Urinary bladder (tissue), 4 donors: Measurements from ENCODE around the gene MFSD6. TPM values are rescaled to one million over a fixed set of nuclear protein-coding genes. Genes with fewer than 3 reads are reported as not detected.

ENCODE experiments used
- DNase-seq: peaks from one replicate; pipeline ENCODE4 v3.0.0-alpha.2; 2015; ENCODE audit errors: extremely low spot score
- H3K27ac ChIP-seq: one replicate; pipeline ENCODE4 v1.5.1; 2013; ENCODE audit warnings: low read depth, mild to moderate bottlenecking, moderate library complexity
- H3K36me3 ChIP-seq: one replicate; pipeline ENCODE4 v1.6.1; 2013; ENCODE audit warnings: mild to moderate bottlenecking, moderate library complexity; ENCODE audit not compliant: insufficient read depth
- H3K4me1 ChIP-seq: one replicate; pipeline ENCODE4 v1.6.1; 2013; ENCODE audit warnings: mild to moderate bottlenecking, moderate library complexity; ENCODE audit not compliant: insufficient read depth
- H3K4me3 ChIP-seq: one replicate; pipeline ENCODE4 v1.5.1; 2013; ENCODE audit warnings: low read depth, low read length
- WGBS: extraction: QIAGEN DNeasy Blood & Tissue Kit; methylation state at CpG from one replicate; pipeline ENCODE4 v1.1.7; 2013; 5-methylcytosine and 5-hydroxymethylcytosine counted together
- polyA plus RNA-seq: library from polyadenylated mRNA; stranded (reverse); fragments of 200-250 nt; gene quantifications from one replicate; pipeline ENCODE4 v1.2.3, GENCODE V29; 2013
- total RNA-seq: library from RNA; depleted of rRNA; stranded (reverse); fragments of >200 nt; gene quantifications from one replicate; pipeline ENCODE4 v1.2.3, GENCODE V29; 2014
- donor health status: healthy with polysubstance abuse.
- donor health status: healthy.

The MFSD6 gene
- total and polyA plus RNA-seq, 2 donors, result 16.3 to 19.3 TPM

DNA sequence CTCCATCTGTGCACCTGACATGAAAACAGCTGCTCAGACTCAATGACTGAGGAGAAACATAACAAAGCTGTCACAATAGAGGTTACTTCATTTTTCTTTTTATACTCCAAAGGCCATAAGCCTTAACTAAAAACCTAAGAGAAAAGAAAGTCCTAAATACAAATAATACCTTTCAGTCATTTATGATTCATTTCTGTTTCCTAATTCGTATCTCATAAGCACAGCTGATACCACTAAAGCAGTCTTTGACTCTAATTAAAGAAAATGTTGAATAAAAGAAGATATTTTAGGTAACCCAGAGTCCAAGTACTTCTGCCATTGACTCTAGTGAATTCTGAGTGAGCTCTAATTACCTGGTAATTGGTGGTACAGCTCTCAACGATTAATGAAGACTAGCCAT is 105.7 kb downstream of the MFSD6 start:
- H3K36me3 ChIP-seq, result peaks cover 1% of the 10 kb centered on the region
- no peak overlapping the region for H3K4me3 ChIP-seq
- WGBS, result 92% methylated on average over 2 of the region's 2 CpGs
- DNase-seq, result no peak
- H3K27ac ChIP-seq, result no peak overlapping the region
- H3K4me1 ChIP-seq, result no peaks in the 10 kb centered on the region

DNA sequence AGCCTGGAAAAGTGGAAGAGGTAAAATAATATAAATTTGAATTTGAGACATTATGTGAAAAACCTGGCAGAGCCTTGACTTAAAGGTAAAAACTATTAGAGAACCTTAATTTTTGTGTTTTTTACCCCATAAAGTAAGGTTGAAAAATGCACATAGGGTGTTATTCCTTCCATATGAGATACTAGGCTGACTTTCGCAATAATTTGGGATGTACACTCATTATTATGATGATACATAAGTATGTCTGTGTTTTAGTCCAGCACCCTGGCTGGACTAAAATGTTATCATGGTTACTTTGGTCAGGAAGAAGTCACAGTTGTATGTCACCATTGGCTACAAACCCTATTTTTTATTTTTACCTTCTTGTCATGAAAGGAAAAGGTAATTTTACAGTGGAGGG is 106.5 kb downstream of the MFSD6 start:
- Histone ChIP-seq H3K36me3 (peaks cover 1% of the 10 kb centered on the region), H3K4me3 (no peak overlapping the region), H3K27ac (no peak overlapping the region), H3K4me1 (no peaks in the 10 kb centered on the region)
- WGBS, result 100% methylated on average over 1 of the region's 1 CpG
- DNase-seq, result no peak

DNA sequence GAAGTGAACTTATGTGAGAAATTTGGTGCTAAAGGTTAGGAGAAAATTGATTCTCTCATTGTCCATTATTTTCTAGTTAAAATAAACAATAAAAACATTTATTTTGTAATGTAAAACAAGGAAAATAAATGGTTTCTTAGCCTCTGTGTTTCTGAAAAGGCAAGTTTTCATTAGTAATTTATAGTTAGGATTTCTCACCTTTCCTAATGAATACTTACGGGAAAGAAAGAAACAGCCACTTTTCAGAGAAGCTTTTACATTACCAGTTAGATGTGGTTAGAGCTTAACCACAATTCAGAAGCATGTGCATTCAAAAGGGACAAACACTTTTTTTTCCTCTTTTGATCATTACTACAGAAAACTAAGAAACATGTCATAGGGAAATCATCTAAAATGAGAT is 107.5 kb downstream of the MFSD6 start:
- WGBS, result 92% methylated on average over 1 of the region's 1 CpG
- DNase-seq, result no peak
- H3K4me1 ChIP-seq, result no peaks in the 10 kb centered on the region
- peaks cover 1% of the 10 kb centered on the region for H3K36me3 ChIP-seq
- H3K27ac ChIP-seq, result no peak overlapping the region
- no peak overlapping the region for H3K4me3 ChIP-seq

DNA sequence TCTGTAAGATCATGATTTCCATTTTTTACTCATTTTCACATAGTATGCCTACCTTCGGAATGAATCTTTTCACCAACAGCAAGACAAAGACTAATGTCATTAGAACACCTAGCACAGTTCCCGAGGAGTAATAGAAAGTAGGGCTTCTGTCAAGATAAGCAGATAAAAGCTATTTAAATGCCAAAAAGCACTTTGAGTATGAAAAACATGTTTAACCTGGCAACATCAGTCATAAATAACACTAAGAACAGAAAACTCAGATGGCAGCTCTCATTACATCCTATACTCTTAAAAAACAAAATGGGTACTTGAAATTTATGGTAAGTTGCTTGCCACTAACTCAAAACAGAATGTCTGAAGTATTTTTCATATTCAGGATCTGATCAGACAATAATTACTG is 109.3 kb downstream of the MFSD6 start:
- no peak overlapping the region for H3K27ac ChIP-seq
- DNase-seq, result no peak
- H3K4me3 ChIP-seq, result no peak overlapping the region
- peaks cover 1% of the 10 kb centered on the region for H3K36me3 ChIP-seq
- 90% methylated on average over 2 of the region's 2 CpGs for WGBS
- H3K4me1 ChIP-seq, result no peaks in the 10 kb centered on the region

DNA sequence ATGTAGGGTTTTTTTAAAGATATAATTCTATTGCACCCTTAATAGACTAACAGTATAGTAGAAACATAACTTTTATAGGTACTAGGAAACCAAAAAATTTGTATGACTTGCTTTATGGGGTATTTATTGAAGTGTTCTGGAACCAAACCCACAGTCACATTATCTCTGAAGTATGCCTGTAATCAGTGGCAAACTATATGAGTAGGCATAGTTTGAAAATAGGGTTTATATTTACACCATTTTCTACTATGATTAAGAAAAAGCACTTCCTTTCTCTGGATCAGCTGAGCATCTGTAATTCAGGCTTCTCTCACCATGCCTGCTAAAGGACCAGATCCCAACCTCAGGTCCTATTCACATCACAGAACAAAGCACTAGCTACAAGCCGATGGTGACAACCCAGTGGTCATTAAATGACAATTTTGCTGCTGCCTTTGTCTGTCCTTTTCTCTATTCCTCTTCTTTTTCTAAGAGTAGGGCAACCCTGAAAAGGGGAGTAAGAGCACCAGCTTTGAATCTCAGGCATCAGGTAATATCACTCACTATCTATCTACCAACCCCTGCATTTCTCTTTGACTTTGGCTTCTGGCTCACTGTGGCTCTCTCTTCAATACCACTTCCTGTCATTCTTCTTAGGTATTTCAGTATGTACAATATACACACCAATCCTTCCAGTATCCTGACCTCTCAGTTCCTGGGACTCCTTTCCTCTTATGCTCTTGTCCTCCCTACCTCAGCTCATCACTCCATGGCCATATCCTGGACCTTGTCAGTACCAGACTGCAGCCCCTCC is 112.0 kb downstream of the MFSD6 start:
- no peaks in the 10 kb centered on the region for H3K4me1 ChIP-seq
- no peak overlapping the region for H3K27ac ChIP-seq
- no peaks in the 10 kb centered on the region for H3K36me3 ChIP-seq
- no peak overlapping the region for H3K4me3 ChIP-seq
- 92% methylated on average over 1 of the region's 1 CpG for WGBS
- DNase-seq, result no peak

DNA sequence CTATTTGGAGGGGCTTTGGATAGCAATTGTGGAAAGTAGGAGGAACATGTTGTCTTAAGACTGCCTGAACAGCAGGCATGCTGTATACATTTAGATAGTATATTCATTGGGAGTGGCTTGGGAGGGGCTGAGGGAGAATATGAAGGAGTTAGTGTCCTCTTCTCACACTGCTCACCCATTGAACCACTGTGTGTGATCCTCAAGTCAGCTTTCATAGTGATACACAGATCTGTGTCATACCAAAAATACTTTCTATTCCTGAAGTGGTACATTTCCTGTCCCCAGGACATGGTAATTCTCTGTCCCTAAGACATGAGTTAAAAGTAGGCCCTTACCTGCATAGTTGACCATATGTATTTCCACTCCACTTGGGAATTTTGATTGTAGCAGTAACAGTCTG is 116.8 kb downstream of the MFSD6 start:
- Histone ChIP-seq H3K27ac (no peak overlapping the region), H3K36me3 (no peaks in the 10 kb centered on the region), H3K4me3 (no peak overlapping the region), H3K4me1 (no peaks in the 10 kb centered on the region)
- no peak for DNase-seq

DNA sequence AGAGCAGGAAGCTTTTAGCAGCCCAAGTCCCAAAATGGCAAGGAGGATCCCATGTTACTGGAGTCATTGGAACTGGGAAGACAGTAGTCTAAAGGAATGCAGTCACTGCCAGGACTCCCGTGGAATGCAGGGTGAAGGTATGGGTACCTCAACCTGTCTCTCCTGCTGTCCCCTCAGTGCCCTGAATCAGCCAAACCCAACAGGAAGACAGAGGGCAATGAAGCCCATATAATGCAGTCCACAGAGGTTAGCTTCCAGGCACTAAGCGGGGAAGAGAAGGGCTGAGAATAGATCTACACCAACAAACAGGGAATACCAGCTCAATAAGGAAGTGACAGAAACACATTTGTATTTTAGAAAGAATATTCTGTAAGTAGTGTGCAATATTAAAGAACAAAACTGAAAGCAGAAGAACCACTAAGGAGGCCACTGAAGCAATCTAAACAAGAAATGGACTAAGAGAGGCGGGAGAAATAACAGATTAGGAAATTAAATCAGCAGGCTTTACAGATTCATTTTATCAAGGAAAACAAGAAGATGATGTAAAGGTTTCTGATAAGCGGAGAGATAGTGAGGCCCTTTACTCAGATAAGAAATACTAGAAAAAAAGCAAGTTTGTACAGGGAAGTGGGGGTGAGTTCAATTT is 118.1 kb downstream of the MFSD6 start:
- Histone ChIP-seq H3K4me1 (no peaks in the 10 kb centered on the region), H3K27ac (no peak overlapping the region), H3K4me3 (no peak overlapping the region), H3K36me3 (no peaks in the 10 kb centered on the region)
- WGBS, result 90% methylated on average over 4 of the region's 4 CpGs
- no peak for DNase-seq

DNA sequence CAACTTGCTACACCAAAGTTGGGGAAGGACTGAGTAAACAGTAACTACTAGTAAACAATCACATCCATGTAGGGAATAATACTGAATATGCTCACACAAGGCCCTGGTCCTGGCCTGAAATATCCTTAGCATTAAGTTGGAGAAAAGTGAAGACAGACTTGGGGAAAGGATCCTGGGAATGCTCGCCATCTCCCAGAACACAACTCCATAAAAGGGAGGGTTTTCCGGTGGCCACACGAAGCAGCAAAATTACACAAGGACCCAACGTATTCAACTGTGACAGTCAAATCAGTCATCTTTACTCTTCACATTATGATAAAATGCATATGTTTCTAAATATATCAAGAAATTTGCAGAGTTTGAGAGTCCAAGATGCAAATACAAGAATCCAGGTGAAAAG is 119.1 kb downstream of the MFSD6 start:
- Histone ChIP-seq H3K4me3 (no peak overlapping the region), H3K4me1 (no peaks in the 10 kb centered on the region), H3K36me3 (no peaks in the 10 kb centered on the region), H3K27ac (no peak overlapping the region)
- DNase-seq, result no peak
- WGBS, result 95% methylated on average over 4 of the region's 4 CpGs

DNA sequence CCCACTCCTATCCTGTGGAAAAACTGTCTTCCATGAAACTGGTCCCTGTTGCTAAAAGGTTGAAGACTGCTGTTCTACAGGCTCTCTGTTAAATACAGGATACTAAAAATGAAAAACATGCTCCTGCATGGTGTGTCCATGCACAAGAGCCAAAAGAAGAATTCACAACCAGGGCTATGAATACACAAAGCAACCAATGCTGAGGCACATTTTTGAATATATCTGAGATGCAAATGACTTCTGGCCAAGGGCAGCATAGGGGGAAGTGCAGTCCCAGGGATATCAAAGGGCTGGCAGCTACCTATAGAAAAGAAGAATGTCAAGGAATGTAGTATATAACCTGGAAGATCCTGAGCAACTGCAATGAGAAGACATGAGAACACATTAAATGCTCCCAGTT is 119.8 kb downstream of the MFSD6 start:
- H3K27ac ChIP-seq, result no peak overlapping the region

DNA sequence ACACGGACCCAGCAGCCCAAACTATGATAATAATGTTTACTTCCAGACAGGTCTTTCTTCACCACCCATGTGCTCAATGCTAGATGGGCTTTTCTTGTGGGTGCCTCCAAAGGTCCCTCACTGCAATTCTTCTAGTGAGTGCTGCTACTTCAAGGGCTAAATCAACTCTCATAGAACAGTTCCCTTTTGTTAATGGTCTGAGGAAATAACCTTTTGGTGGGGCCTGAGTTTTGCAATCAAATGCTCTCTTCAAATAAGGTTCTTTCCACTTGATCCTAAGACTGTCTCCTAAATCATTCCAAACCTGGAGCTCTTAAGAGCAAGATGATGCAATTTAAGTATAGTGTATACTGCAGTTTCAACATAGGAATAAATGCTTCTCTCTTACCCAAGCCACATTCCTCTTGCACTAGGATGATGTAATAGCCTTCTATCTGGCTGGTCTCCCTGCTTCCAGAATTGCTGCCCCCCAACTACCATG is 120.4 kb downstream of the MFSD6 start:
- H3K27ac ChIP-seq, result no peak overlapping the region
- DNase-seq, result no peak
- no peaks in the 10 kb centered on the region for H3K36me3 ChIP-seq
- WGBS, result 82% methylated on average over 1 of the region's 1 CpG
- H3K4me3 ChIP-seq, result no peak overlapping the region
- H3K4me1 ChIP-seq, result no peaks in the 10 kb centered on the region

More for the DNA sequence above, 119.8 kb downstream of the MFSD6 start:
- Histone ChIP-seq H3K36me3 (no peaks in the 10 kb centered on the region), H3K4me1 (no peaks in the 10 kb centered on the region), H3K4me3 (no peak overlapping the region)
- no peak for DNase-seq

DNA sequence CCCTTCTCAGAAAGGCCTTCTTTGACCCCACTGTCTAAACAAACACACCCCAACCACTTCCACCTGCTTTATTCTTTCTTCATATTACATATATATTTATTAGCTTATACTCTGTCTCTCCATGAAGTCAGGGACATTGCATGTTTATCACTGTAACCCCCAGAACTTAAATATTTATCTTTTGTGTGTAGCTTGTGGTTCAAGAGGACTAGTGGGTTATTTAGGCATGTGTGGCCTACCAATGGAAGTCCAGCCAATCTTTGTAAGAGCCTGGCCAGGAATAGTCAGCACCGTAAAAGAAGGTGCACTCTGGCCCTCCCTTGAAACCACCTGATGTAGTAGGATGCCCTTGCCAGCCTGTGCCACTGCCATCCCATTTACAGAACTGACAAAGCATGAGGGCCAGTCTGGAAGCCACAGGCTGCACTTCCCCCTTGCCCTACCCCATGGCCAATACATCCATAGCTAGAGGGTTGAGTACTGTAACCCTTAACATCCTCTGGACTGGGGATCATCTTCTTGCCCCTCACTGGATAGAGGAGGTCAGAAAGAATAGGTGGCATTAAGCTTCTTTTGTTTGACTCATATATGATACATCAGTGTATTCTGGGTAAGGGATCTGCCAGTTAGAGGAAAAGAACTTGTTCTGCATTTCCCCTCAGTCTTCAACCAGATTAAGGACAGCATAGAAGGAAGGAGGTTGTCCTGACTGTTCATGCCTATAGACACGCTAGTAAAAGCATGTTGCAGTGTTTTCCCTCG is 121.5 kb downstream of the MFSD6 start:
- no peaks in the 10 kb centered on the region for H3K36me3 ChIP-seq
- no peak overlapping the region for H3K27ac ChIP-seq
- DNase-seq, result no peak
- WGBS, result 41% methylated on average over 3 of the region's 3 CpGs
- no peak overlapping the region for H3K4me3 ChIP-seq
- no peaks in the 10 kb centered on the region for H3K4me1 ChIP-seq

DNA sequence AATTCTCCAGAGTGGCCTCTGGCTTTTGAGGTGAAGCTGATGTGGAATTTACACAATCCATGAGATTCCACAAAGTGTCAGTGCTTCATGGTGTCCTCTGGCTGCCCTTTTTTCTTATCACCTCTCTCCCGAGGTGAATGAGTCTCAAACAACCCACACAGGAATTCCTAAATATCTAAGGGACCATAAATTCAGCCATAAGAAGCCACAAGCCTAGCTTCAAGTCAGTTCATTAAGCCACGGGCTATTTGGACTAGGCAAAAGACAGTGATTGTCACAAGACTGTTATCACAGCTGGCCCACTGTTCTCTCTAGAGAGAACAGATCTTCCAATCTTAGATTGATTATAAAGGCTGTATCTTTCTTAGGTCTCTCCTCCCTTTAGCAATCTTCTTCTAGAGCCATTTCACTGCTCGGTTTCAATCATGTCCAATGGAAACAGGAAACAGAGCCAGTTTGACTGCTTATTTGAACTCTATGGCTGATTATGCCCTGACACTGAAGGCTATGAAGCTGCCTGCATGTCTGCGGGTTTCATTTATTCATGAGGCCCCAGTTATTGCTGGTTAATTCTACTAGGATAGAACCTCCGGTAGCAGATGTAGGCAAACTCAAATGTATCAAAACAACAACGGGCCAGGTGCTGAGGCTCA is 122.2 kb downstream of the MFSD6 start:
- 52% methylated on average over 6 of the region's 6 CpGs for WGBS
- Histone ChIP-seq H3K27ac (no peak overlapping the region), H3K4me1 (no peaks in the 10 kb centered on the region), H3K4me3 (no peak overlapping the region), H3K36me3 (no peaks in the 10 kb centered on the region)
- DNase-seq, result no peak

DNA sequence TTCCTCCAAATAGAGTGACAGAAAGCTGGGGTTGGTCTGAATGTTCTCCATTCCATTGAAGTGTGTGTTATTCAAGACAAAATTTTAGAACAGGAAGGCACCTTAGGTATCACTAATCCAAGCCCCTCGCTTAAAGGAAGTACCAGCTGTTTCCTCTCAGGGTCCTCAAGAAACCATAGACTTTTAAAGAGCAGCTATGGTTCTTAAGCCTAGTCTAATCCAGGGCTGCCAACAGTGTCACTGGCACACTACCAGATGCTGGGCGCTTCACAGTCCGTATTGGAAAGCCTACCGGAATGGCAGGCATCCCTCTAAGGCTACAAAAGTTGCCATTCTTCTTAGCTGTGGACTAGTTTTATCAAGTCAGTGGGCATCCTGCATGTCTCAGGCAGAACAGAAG is 124.4 kb downstream of the MFSD6 start:
- WGBS, result 74% methylated on average over 4 of the region's 4 CpGs
- no peak for DNase-seq
- Histone ChIP-seq H3K36me3 (no peaks in the 10 kb centered on the region), H3K27ac (no peak overlapping the region), H3K4me3 (no peak overlapping the region), H3K4me1 (no peaks in the 10 kb centered on the region)
